Measurements from ENCODE around the gene UNC5CL.

UNC5CL gene

GRCh38 chr6:41039060-41039998 lies at the start of gene UNC5CL:
UNC5CL (minus strand) TSS chr6:41039221; CDS start chr6:41035074, 4,147 bp downstream.
- peak; percentile 50 to 64 for DNase-seq

GRCh38 chr6:41088451-41088850 lies 49.4 kb upstream of the UNC5CL start:
- DNase-seq, result no peak

- DNase-seq, result no peak
These were observed 46.2 kb upstream of the UNC5CL start for GRCh38 chr6:41085182-41085581.

GRCh38 chr6:41083072-41083471 lies 44.1 kb upstream of the UNC5CL start:
- no peak for DNase-seq

- DNase-seq, result no peak
These were observed 41.6 kb upstream of the UNC5CL start for GRCh38 chr6:41080621-41081020.

GRCh38 chr6:41079080-41079479 lies 40.1 kb upstream of the UNC5CL start:
- no peak for DNase-seq

- DNase-seq, result no peak
These were observed 39.1 kb upstream of the UNC5CL start for GRCh38 chr6:41078101-41078500.

GRCh38 chr6:41077536-41077935 lies 38.5 kb upstream of the UNC5CL start:
- no peak for DNase-seq

- DNase-seq, result no peak
These were observed 36.9 kb upstream of the UNC5CL start for GRCh38 chr6:41075651-41076626.

GRCh38 chr6:41074692-41075436 lies 35.8 kb upstream of the UNC5CL start:
- DNase-seq, result no peak

GRCh38 chr6:41073968-41074691 lies 35.1 kb upstream of the UNC5CL start:
- no peak for DNase-seq

- DNase-seq, result peak; percentile 78 to 81
These were observed 34.4 kb upstream of the UNC5CL start for GRCh38 chr6:41073203-41073967.

GRCh38 chr6:41072836-41073202 lies 33.8 kb upstream of the UNC5CL start, which contains the start of gene NFYA:
NFYA (plus strand) TSS chr6:41072974; CDS start chr6:41079090, 6,116 bp downstream.
- peak in 1 of 2 donors; percentile 100 for DNase-seq

GRCh38 chr6:41071923-41072835 lies 33.2 kb upstream of the UNC5CL start, which contains the start of gene OARD1:
OARD1 (minus strand) TSS chr6:41072356; CDS start chr6:41071634, 722 bp downstream.
- peak; percentile 99 to 100 for DNase-seq

GRCh38 chr6:41071501-41071922 lies 32.5 kb upstream of the UNC5CL start:
- no peak for DNase-seq

GRCh38 chr6:41066867-41067304 lies 27.9 kb upstream of the UNC5CL start:
- DNase-seq, result peak; percentile 57 to 66

- DNase-seq, result no peak
These were observed 26.6 kb upstream of the UNC5CL start for GRCh38 chr6:41065550-41066026.

GRCh38 chr6:41064841-41065240 lies 25.8 kb upstream of the UNC5CL start:
- no peak for DNase-seq

GRCh38 chr6:41063884-41064285 lies 24.9 kb upstream of the UNC5CL start:
- no peak for DNase-seq

All from activated CD4-positive, alpha-beta T cell treated with anti-CD3 and anti-CD28 coated beads for 4 hours (primary cell).